HG02852 (cell line): ENCODE results near the gene P3R3URF.
"Not testable (repeated sequence)": the region's sequence is repeated elsewhere in the genome, so short reads cannot be mapped to it uniquely, and the experiment has no call there.

ENCODE experiments used
- ATAC-seq: cut with Tn5 transposase; IDR thresholded peaks from one replicate; pipeline ENCODE4 v1.9.1; 2021; ENCODE audit warnings: mild to moderate bottlenecking, moderate library complexity; ENCODE audit not compliant: unreplicated experiment

P3R3URF gene

GRCh38 chr1:46176211-46176865, at the start of gene P3R3URF:
Gene P3R3URF (minus strand): TSS chr1:46176488. CDS start chr1:46176471, 17 bp downstream.
- no peak for ATAC-seq

GRCh38 chr1:46224966-46225365, 48.7 kb upstream of the P3R3URF start:
- no peak for ATAC-seq

GRCh38 chr1:46223472-46223943, 47.2 kb upstream of the P3R3URF start:
- ATAC-seq, result no peak

- ATAC-seq, result not testable (repeated sequence)
Observed at GRCh38 chr1:46223055-46223454, 46.8 kb upstream of the P3R3URF start.

- ATAC-seq, result no peak
Observed at GRCh38 chr1:46221749-46222148, 45.5 kb upstream of the P3R3URF start.

- no peak for ATAC-seq
Observed at GRCh38 chr1:46220808-46221207, 44.5 kb upstream of the P3R3URF start.

- no peak for ATAC-seq
Observed at GRCh38 chr1:46219551-46220520, 43.5 kb upstream of the P3R3URF start.

- ATAC-seq, result no peak
Observed at GRCh38 chr1:46218443-46218842, 42.2 kb upstream of the P3R3URF start.

GRCh38 chr1:46215504-46215903, 39.2 kb upstream of the P3R3URF start:
- no peak for ATAC-seq

- no peak for ATAC-seq
Observed at GRCh38 chr1:46211051-46211450, 34.8 kb upstream of the P3R3URF start.

- ATAC-seq, result no peak
Observed at GRCh38 chr1:46210561-46210960, 34.3 kb upstream of the P3R3URF start.

- no peak for ATAC-seq
Observed at GRCh38 chr1:46206399-46206798, 30.1 kb upstream of the P3R3URF start.

GRCh38 chr1:46205791-46206190, 29.5 kb upstream of the P3R3URF start:
- no peak for ATAC-seq

- ATAC-seq, result no peak
Observed at GRCh38 chr1:46205141-46205540, 28.9 kb upstream of the P3R3URF start.

GRCh38 chr1:46204406-46204742, 28.1 kb upstream of the P3R3URF start:
- ATAC-seq, result no peak

- ATAC-seq, result no peak
Observed at GRCh38 chr1:46203738-46204405, 27.6 kb upstream of the P3R3URF start.

GRCh38 chr1:46199233-46199749, 23.0 kb upstream of the P3R3URF start:
- no peak for ATAC-seq

- ATAC-seq, result peak; percentile 87
Observed at GRCh38 chr1:46197964-46198811, 21.9 kb upstream of the P3R3URF start, which contains the start of gene POMGNT1. Gene POMGNT1 (minus strand): TSS chr1:46198434. CDS start chr1:46197821, 613 bp downstream.

GRCh38 chr1:46197560-46197963, 21.3 kb upstream of the P3R3URF start:
- no peak for ATAC-seq

- no peak for ATAC-seq
Observed at GRCh38 chr1:46196609-46197008, 20.3 kb upstream of the P3R3URF start.
